GM18867 (cell line): Measurements from ENCODE around the gene SGSM2.
A peak's percentile ranks its signal among the peaks of the same experiment; 100 is the strongest.

ENCODE experiments used
- ATAC-seq: cut with Tn5 transposase; IDR thresholded peaks from one replicate; pipeline ENCODE4 v1.9.1; 2021; ENCODE audit warnings: mild to moderate bottlenecking, moderate library complexity; ENCODE audit not compliant: unreplicated experiment

Gene SGSM2

DNA sequence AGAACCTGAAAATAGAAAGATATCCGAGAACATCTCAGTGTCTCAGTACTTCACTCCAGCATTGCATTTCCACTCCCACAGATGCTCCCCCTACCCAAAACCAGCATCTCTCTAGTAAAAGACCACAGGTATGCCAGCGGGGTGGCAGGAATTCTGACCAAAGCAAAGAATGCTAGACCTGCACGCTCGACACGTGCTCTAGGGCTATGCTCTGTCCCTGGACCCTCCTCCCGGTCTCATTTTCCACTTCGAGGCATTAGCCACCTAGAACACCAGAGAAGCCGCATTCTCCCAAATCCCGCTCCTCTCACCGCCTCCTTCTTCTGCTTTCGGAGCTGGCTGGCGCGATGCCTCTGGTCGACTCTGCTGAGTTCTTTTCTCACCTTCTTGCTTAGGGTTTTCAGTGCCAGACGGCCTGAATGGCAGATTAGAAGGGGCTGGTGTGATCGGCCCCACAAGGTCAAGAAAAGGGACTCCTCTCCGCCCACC is 1.5 kb upstream of the SGSM2 start:
- no peak for ATAC-seq

DNA sequence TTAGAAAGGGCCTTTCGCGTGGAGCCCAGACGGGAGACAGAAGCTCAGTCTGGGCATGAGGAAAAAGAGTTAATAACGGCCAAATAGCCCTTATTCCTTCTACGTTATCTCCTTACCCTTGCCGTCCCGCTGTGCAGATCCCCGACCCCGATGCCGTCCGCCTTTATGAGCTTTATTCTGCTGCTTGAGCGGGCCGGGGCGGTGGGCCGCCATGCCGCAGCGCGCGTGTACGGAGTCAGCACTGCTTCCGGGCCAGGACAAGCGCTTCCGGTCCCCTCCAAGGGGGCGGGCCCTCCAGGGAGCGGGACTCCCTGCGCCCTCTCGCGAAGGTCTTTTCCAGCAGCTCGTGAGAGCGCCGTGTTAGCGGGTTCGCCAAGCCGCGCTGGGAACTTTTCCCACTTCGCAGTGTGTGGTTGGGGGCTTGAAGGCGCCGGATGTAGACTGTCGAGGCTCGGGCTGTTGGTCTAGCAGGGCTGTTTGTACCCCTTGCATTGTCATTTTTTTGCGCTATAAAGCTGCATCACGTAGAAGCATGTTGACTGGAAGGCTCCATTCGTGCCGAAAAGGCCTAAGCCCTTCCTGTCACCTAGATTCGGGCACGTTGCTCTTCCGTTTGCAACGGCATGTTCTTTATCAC is 968 bp upstream of the SGSM2 start, which contains the start of gene TSR1:
TSR1 (minus strand) TSS at position 243 of the 637 bp plus-strand sequence; CDS start at position 213, 30 bp downstream.
- ATAC-seq: peak; percentile 79

DNA sequence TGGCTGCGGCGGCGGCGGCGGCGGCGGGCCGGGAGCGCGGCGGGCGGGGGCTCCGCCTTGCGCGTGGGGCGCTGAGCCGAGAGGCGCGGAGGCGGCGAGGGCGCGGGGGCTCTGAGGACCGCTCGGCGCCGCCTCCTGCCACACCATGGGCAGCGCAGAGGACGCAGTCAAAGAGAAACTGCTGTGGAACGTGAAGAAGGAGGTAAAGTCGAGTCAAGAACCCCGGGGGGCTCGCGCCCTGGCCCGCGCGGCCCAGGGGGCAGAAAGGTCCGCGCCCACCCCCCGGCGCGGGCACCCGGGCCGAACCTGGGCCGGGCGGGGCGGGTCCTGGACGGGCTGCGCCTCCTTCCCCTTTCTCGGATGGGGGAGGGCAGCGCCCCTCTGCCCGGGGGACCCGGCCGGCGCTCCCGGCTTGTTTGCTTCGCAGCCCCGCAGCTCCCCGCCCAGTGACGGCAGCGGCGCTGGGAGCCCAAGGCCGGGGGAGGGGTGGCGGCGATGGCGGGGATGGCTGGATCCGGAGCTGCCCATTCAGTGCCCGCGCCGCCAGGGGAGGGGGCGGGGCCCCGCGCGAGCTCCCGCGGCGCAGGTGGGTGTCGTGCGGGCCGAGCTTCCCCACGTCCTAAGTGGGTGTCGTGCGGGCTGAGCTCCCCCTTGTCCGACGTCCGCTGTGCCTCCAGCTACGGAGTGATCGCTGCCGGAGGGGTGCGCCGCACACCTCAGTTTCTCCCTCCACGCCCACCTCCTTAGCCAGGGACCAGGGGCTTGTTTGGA is 428 bp downstream of the SGSM2 start:
- peak; percentile 20 for ATAC-seq

DNA sequence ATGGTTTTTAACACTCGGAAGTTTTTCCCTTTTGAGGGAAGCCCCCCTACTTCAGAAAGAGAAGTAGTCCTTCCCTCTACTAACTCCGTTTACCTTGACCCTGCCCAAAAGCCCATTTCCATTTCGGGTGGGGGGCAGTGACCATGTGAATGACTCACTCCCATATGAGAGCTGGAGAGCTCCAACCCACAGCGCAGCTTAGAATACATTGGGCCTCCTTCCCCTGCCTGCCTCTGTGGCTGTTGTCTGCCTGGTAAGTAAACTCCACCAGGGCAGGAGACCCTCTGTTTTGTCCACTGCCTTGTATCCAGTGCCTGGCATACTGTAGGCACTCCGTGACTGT is 985 bp downstream of the SGSM2 start:
- ATAC-seq: no peak

DNA sequence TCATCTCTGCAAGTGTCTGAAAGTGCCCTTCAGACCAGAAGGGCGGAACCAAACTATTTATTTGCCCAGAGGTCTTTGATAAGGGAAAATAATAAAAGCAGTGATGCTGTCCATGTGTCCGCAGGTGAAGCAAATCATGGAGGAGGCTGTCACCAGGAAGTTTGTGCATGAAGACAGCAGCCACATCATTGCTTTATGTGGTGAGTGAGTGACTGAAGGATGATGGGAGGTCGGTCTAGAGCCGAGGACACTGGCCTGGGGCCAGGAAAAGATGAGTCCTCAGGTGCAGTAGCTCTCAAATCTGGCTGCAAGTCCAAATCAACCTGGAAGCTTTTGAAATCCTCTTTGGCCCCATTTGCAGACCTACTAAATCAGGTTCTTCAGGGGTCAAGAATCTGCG is 6.1 kb downstream of the SGSM2 start:
- ATAC-seq: no peak

DNA sequence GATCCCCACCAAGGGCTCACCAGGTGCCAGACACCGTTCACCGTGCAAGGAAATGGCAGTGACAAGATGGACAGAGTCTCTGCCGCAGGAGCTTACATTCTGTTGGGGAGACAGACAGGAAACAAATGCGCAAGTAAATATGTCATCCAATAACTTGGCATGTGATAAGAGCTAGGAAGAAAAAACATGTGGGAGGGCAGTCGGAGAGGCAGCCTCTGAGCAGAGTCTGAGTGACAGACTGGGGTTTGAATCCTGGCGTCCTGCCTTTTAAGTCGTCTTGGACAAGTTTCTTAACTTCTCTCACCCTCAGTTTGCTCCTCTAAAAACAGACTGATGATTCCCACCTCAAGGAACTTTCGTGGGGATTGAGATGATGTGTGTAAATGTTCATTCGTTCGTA is 7.2 kb downstream of the SGSM2 start:
- ATAC-seq: no peak

DNA sequence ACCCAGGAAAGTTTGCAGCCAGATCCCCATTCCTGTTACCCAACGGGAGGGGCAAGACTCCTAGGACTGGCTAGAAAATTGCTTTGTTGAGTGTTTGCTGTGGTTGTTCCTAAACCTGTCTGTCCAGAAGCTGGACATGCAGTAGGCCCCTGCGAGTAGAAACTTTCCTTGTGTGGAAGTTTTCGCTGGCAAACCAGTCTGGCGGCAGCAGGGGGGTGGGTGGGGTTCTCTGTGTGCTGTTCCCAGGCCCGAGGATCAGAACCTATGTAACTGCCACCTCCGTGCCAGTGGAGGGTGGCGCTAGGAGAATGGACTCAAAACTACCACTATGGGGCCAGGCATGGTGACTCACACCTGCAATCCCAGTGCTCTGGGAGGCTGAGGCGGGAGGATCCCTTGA is 9.2 kb downstream of the SGSM2 start:
- ATAC-seq: no peak

DNA sequence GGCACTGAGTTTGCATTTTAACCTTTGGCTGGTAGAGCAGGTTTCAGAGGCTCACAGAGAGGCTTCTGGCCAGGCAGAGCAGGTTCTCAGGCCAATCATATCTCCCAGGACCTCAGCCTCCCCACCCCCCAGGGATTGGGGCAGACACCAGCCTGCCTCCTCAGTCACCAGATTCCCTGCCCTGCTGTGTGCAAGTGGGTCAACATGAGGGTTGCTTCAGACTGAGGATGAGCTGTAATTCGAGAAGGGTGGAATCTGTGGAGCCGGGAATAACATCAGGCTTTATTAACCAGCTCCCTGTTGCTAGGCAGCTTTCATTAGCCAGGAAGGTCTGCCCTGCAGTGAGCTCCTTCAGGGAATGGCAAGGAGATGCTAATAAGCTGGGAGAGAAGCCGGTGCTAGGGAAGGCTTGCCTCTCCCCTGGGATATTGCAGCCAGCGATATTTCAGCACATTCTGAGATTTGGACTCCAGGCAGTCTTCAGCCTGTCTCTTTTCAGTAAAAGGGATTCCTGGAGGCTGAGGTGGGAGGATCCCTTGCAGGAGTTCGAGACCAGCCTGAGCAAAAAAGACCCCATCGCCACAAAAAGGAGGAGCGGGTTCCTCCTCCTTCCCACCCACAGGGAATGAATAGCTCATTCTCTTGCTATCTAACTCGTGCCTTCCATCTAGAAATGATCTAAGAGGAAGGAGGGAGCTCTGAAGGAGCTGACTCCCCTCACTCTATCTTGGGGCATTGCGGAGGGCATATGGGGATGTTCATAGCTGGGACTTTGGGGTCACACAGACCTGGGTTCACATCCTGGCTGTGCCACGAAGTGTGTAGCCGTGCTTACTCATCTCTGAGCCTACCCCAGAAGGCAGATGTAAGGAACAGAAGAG is 10.7 kb downstream of the SGSM2 start:
- ATAC-seq: no peak

DNA sequence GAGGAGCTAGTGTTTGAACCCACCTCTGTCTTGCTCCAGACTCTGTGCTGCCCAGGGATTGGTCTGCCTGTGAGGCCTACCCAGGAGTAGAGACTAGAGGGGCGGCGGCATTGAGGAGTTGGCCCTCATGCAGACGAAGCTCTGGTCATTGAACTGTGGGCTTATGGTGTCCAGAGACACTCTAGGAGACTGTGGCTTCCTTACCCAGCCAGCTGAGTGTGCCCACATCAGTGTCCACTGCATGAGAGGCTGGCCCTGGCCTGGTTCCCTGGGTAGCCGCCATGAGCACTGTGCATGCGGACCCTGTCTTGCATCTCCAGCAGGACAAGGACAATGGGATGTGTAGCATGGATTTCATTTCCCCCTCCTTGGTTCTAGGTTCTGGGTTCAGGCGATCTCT is 14.0 kb downstream of the SGSM2 start:
- ATAC-seq: no peak

DNA sequence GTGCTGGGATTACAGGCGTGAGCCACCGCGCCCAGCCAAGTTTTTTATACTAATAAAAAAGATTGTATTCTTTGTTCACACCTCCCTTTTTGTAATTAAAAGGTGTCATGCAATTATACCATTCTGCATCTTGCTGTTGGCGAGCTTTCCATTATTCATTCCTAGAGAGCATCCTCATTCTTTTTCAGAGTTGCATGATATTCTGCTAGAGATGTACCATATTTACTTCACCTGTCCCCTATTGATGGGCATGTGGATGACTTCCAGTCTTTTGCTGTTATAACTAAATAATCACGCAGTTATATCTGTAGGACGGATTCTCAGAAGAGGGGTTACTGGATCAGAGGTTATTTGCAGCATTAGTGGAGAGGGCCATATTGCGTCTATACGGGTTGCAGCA is 17.0 kb downstream of the SGSM2 start:
- no peak for ATAC-seq

DNA sequence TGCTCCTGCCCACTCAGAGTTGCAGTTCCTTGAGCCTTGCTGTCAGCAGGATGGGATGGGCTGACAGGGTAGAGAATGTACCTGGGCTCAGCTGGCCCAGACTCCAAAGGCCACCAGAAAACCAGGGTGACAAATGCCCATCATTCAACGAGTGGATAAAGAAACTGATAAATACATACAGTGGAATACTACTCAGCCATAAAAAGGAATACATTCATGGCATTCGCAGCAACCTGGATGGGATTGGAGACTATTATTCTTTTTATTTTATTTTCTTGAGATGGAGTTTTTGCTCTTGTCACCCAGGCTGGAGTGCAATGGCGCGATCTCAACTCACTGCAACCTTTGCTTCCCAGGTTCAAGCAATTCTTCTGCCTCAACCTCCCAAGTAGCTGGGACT is 19.9 kb downstream of the SGSM2 start:
- ATAC-seq: no peak

DNA sequence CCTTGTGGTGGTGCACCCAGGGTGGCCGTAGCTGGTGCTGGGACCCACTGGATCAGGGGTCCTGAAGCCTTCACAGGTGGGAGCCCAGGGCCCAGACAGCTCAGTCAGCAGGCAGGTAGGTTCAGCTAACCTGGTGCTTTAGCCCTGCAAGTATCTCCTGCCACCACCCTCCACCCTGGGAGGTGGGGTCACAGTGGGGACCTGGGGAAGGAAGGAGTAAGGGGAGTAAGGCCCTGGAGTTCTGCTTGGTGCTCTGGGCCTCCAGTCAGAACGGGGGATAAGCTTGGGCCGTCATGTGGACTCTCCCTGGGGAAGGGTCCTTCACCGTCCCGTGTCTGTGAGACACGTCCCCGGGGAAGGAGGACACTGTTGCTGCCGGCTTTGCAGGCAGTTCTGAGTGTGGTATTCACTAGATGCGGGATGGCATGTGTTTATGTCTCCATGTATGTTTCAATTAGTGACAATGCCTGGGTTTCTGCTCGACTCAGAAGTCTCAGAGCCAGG is 20.7 kb downstream of the SGSM2 start:
- ATAC-seq: no peak

DNA sequence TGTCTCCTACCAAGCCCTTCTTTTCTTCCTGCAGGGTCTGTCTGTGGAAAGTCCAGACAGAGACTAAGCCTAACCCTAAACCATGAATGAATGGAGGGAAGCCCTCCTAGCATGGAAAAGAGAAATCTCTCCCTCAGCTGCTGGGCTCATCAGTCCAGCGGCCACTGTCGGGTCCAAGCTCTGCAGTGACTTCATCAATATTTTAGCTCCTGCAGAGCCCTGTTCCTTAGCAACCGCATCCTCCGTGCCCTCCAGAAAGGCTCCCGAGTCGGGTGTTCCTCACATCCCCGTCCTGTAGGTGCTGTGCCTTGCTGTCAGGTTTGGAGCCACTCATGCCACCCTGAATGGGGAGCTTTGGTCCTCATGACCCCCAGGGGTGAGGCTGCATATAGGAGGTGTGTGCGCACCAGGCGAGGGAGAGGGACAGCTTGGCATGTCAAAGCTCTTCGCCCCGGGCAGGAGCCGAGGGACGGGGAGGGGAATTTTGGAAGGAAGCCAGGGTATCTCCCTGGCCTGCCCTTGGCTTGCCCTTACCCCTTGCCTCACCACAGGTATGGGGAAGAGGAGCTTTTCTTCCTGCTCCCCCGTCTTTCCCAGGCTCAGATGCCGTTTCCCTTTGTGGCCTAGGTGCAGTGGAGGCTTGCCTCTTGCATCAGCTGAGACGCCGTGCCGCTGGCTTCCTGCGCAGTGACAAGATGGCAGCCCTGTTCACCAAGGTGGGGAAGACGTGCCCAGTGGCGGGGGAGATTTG is 23.9 kb downstream of the SGSM2 start:
- no peak for ATAC-seq

DNA sequence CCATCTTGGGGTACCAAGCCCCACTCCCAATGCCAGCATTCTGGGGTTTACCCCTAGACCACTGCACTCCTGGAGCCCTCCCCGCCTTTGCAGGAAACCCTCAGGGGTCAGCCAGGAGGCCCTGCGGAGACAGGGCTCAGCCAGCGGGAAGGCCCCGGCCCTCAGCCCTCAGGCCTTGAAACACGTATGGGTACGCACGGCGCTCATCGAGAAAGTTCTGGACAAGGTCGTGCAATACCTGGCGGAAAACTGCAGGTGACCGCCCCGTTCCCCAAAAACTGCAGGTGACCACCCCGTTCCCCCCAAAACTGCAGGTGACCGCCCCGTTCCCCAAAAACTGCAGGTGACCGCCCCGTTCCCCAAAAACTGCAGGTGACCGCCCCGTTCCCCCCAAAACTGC is 24.7 kb downstream of the SGSM2 start:
- no peak for ATAC-seq

DNA sequence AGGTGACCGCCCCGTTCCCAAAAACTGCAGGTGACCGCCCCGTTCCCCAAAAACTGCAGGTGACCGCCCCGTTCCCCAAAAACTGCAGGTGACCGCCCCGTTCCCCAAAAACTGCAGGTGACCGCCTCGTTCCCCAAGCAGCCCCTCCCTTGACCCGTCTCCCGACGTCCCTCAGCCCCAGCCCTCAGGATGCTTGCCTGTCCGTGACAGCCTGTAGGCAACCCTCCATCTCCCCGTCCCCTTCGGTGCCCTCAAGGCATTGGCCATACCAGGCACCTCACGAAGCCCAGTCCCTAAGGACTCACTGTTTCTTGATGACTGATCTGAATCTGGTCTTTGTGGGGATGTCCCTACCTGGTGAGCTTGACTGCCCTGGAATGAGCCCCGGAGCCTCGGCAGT is 25.1 kb downstream of the SGSM2 start:
- no peak for ATAC-seq

DNA sequence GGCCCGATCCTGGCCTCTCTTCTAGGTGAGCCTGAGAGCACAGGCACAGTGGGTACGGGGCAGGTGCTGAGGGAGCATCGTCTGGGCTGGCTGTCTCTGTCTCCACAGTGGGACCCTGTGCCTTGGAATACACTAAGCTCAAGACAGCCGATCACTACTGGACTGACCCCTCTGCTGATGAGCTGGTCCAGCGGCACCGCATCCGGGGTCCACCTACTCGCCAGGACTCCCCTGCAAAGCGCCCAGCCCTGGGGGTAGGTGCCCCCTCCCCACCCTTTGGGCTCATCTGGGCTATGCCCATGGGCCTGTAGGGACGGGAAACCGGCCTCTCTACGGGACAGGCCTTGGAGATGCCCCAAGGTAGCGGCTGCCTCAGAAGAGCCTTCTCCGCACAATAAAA is 25.6 kb downstream of the SGSM2 start:
- no peak for ATAC-seq

DNA sequence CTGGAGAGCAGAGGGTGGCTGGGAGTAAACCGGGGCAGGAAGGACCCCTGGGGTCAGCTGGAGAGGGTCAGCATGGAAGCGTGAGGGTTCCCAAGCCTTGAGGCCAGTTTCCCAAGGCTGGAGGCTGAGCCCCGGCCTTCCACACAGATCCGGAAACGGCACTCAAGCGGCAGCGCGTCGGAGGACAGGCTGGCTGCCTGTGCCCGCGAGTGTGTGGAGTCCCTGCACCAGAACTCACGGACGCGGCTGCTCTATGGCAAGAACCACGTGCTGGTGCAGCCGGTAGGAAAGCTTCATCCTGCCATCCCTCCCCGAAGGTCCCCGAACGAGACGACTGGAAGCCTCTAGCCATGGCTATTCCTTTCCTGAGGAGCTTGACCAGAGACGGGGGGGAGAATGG is 26.0 kb downstream of the SGSM2 start:
- ATAC-seq: no peak

DNA sequence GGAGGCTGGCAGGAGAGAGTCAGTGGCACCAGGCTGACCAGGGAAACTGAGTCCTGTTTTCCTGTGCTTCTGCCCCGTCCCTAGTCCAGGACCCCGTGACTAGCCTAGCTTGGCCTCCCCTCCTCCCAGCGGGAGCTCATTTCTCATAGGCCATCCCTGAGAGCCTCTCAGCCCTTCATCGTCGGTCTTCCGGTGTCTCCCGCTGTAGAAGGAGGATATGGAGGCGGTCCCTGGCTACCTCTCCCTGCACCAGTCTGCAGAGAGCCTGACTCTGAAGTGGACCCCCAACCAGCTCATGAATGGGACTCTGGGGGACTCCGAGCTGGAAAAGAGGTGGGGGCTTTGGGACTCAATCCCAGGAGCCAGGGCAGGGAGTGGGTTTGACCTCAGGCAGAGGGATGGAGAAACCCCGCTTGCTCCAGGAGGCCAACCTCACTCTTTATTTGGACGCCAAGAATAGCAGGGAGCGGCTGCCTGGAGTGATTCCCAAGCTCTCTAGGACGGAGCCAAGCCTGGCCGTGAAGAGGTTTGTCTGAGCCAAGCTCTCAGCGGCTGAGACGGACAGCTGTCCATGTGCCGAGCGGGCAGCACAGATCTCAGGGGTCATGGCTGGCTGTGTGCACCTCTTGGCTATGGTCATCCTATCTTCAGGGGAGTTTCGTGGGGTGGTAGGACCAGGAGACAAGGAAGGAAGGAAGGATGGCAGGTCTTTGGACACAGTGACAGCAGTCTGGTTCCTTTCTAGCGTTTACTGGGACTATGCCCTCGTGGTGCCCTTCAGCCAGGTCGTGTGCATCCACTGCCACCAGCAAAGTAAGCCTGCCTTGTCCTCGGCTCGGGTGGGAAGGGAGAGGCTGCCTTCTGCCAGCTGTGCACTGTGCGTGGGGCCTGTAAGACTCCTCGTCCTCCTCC is 26.8 kb downstream of the SGSM2 start:
- ATAC-seq: no peak

DNA sequence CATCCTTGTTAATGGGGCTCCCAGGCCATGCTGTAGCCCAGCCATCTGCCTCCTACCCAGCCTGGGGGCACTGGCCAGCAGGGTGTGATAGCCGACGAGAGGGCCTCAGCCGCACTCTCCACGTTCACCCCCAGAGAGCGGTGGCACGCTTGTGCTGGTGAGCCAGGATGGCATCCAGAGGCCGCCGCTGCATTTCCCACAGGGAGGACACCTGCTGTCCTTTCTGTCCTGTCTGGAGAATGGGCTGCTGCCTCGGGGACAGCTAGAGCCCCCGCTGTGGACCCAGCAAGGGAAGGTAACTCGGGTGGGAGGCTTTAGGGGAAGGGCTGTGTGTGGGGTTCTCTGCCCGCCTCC is 27.4 kb downstream of the SGSM2 start:
- no peak for ATAC-seq

DNA sequence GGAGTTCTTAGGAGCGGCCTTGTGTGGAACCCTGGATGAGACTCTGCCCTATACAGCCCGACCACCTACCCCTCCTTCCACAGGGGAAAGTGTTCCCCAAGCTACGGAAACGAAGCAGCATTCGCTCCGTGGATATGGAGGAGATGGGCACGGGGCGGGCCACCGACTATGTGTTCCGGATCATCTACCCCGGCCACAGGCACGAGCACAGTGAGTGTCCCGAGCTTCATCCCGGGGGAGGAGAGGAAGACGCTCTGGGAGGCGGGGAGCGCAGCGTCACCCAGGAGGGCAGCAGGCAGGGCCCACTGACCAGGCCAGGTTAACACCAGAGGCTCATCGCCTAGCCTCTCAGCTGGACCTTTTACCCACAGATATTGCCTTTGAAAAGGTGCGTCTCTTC is 27.8 kb downstream of the SGSM2 start:
- ATAC-seq: no peak
